NCI-H1092 treated with DMSO at 0.1 percent for 48 hours (cell line): ENCODE results near the gene SHC4.
"Not testable (repeated sequence)": the region's sequence is repeated elsewhere in the genome, so short reads cannot be mapped to it uniquely, and the experiment has no call there.

ENCODE experiments used
- DNase-seq: peaks from one replicate; lab custom pipeline; 2025; lab: John Stamatoyannopoulos, UW

The SHC4 gene

GRCh38 chr15:48924528-48925393 lies 39.0 kb downstream of the SHC4 start:
- no peak for DNase-seq

DNA sequence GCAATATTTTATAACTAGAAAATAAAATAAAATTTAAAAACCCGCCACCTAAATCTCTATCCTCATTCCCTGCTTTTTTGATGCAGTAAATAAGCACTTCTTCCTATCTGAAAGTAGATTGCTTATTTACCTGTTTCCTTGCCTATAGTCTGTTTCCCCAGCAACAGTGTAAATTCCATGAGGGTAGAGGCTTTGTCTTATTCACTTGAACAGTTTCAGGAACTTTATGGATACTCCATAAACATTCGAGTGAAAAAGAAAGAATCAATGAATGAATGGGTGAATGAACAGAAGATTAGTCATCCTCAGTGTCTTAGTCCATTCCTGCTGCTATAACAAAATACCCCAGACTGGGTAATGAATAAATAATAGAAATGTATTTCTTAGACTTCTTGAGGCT lies 41.7 kb downstream of the SHC4 start:
- DNase-seq = no peak

DNA sequence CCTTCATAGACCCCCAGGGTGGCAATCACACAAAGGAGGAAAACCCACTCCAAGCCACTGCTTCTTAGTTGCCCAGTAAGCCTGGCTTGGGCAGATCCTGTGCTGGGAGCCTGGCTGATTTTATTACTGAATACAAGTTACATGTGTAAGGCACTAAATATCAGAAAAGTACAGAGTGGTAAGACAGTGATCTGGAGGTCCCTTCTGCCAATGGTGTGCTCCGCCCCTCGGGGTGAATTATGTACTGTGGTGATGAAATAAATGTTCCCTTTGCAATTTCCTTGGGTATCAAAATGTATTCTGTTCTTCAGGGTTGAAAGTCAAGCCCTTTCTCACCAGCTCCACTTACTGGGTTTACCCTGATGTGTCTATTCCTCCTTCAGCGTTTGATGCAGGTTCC lies 47.0 kb downstream of the SHC4 start:
- no peak for DNase-seq

GRCh38 chr15:48915861-48916260 lies 47.9 kb downstream of the SHC4 start:
- DNase-seq = no peak

- no peak for DNase-seq
These were observed 49.0 kb downstream of the SHC4 start for GRCh38 chr15:48914717-48915116.

- no peak for DNase-seq
These were observed 50.6 kb downstream of the SHC4 start for GRCh38 chr15:48913141-48913540.

GRCh38 chr15:48910554-48910953 lies 53.2 kb downstream of the SHC4 start:
- DNase-seq = not testable (repeated sequence)

GRCh38 chr15:48909313-48909712 lies 54.4 kb downstream of the SHC4 start:
- DNase-seq = not testable (repeated sequence)

- DNase-seq = no peak
These were observed 57.9 kb downstream of the SHC4 start for GRCh38 chr15:48905847-48906246.

GRCh38 chr15:48905216-48905615 lies 58.5 kb downstream of the SHC4 start:
- no peak for DNase-seq

- DNase-seq = no peak
These were observed 59.0 kb downstream of the SHC4 start for GRCh38 chr15:48904758-48905157.

DNA sequence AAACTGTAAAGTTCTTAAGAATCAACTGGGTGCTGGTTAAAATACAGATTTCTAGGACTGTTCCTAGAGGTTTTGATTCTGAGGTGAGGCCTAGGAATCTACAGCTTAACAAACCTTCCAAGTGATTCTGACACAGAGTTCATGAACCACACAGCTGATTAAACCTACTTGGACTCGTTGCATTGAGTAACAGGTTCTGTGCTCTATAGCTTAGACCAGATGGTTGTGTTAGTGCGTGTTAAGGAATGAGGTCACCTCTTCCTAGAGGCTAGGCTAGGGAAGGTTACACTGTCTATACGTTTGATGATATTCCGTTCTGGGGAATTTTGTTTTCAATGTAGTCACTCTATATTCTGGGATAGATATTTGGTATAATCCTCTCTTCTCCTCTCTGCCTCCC lies 63.9 kb downstream of the SHC4 start:
- DNase-seq = no peak

- no peak for DNase-seq
These were observed 65.3 kb downstream of the SHC4 start for GRCh38 chr15:48898446-48898845.

- no peak for DNase-seq
These were observed 65.7 kb downstream of the SHC4 start for GRCh38 chr15:48898032-48898431.

GRCh38 chr15:48896869-48897814 lies 66.6 kb downstream of the SHC4 start:
- no peak for DNase-seq

DNA sequence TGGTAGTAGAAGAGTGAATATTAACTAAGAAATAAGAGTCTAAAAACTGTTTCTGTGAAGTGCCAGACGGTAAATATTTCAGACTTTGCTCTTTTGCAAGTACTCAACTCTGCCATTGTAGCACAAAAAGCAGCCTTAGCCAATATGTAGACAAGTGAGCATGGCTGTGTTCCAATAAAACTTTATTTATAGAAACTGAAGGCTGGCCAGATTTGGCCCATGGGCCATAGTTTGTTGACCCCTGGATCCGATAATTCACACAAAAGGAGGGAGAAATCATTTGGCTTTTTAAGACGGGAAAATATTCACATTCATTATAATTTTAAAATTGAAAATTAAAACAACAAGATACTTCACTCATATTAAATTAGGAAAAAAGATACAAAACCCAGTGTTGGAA lies 70.4 kb downstream of the SHC4 start:
- no peak for DNase-seq

- no peak for DNase-seq
These were observed 72.4 kb downstream of the SHC4 start for GRCh38 chr15:48891232-48891765.

DNA sequence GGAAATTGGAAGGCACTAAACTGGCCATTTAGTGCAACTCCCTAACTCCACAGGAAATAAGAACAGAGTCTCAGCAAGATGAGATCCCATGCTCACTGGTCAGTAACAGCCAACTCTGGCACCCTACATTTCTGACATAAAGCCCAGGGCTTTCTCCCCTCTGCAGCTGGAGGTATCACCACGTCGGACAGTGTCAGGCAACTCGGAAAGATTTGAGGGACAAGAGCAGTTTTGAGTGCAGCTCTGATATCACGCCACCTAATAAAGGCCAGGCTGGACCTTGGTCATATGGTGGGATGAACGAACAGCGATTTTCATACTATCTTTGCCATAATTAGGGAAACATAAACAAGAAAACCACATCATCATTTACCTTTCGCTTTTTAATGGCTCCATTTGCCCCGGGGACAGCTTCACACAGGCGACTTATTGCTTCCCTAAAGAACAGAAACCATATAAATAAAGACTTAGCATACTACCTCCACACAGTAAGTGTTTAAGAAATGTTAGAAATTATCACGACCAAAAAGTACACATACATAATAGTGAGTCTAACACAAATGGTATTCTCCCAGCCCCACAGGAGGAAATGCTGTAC lies 73.2 kb downstream of the SHC4 start:
- DNase-seq = no peak

- DNase-seq = no peak
These were observed 73.8 kb downstream of the SHC4 start for GRCh38 chr15:48889925-48890324.

DNA sequence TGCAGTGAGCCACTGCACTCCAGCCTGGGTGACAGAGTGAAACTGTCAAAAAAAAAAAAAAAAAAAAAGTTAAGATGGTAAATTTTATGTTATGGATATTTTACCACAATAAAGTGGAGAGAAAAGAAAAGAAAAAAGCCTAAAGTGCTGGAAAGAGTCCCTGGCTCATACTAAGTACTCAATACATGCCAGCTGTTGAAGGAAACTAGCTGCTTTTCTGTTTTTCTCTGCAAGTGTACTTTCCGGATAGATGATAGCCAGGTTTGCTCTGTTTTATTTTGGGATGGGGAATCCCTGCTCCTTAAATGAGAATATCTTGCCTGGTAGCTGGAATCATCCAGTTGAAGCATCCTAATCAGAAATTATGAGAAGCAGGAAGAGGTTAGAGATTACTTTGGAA lies 74.9 kb downstream of the SHC4 start:
- DNase-seq = no peak

- no peak for DNase-seq
These were observed 75.5 kb downstream of the SHC4 start for GRCh38 chr15:48888191-48888590.

- DNase-seq = no peak
These were observed 76.6 kb downstream of the SHC4 start for GRCh38 chr15:48887144-48887543.
